Measurements from ENCODE around the gene PEF1.

DNA sequence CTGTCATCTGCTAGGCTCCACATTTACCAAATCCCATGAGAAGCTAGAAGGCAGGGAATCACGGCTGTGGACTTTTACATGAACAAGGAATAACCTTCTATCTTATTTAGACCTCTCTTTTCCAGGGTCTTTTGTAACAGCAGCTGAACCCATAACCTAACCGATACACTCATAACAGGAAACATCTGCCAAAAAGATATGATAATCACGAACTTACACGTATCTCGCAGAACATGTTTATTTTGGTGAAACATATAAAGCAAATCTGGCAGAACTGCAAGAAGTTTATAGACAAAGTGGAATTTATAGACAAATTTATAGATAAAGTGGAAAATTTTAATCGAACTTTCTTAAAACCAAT, 48.0 kb downstream of the PEF1 start:
- TF ChIP-seq, protein P1, sequence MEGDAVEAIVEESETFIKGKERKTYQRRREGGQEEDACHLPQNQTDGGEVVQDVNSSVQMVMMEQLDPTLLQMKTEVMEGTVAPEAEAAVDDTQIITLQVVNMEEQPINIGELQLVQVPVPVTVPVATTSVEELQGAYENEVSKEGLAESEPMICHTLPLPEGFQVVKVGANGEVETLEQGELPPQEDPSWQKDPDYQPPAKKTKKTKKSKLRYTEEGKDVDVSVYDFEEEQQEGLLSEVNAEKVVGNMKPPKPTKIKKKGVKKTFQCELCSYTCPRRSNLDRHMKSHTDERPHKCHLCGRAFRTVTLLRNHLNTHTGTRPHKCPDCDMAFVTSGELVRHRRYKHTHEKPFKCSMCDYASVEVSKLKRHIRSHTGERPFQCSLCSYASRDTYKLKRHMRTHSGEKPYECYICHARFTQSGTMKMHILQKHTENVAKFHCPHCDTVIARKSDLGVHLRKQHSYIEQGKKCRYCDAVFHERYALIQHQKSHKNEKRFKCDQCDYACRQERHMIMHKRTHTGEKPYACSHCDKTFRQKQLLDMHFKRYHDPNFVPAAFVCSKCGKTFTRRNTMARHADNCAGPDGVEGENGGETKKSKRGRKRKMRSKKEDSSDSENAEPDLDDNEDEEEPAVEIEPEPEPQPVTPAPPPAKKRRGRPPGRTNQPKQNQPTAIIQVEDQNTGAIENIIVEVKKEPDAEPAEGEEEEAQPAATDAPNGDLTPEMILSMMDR (IDR thresholded peaks at IDR 0.05), result no peak
- TF ChIP-seq, protein P2, sequence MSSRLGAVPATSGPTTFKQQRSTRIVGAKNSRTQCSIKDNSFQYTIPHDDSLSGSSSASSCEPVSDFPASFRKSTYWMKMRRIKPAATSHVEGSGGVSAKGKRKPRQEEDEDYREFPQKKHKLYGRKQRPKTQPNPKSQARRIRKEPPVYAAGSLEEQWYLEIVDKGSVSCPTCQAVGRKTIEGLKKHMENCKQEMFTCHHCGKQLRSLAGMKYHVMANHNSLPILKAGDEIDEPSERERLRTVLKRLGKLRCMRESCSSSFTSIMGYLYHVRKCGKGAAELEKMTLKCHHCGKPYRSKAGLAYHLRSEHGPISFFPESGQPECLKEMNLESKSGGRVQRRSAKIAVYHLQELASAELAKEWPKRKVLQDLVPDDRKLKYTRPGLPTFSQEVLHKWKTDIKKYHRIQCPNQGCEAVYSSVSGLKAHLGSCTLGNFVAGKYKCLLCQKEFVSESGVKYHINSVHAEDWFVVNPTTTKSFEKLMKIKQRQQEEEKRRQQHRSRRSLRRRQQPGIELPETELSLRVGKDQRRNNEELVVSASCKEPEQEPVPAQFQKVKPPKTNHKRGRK (CRISPR knock-in tag; IDR thresholded peaks at IDR 0.05; ENCODE audit: borderline replicate concordance), result no peak
- TF ChIP-seq, protein P3, sequence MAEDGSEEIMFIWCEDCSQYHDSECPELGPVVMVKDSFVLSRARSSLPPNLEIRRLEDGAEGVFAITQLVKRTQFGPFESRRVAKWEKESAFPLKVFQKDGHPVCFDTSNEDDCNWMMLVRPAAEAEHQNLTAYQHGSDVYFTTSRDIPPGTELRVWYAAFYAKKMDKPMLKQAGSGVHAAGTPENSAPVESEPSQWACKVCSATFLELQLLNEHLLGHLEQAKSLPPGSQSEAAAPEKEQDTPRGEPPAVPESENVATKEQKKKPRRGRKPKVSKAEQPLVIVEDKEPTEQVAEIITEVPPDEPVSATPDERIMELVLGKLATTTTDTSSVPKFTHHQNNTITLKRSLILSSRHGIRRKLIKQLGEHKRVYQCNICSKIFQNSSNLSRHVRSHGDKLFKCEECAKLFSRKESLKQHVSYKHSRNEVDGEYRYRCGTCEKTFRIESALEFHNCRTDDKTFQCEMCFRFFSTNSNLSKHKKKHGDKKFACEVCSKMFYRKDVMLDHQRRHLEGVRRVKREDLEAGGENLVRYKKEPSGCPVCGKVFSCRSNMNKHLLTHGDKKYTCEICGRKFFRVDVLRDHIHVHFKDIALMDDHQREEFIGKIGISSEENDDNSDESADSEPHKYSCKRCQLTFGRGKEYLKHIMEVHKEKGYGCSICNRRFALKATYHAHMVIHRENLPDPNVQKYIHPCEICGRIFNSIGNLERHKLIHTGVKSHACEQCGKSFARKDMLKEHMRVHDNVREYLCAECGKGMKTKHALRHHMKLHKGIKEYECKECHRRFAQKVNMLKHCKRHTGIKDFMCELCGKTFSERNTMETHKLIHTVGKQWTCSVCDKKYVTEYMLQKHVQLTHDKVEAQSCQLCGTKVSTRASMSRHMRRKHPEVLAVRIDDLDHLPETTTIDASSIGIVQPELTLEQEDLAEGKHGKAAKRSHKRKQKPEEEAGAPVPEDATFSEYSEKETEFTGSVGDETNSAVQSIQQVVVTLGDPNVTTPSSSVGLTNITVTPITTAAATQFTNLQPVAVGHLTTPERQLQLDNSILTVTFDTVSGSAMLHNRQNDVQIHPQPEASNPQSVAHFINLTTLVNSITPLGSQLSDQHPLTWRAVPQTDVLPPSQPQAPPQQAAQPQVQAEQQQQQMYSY (CRISPR knock-in tag; IDR thresholded peaks at IDR 0.05), result no peak
- TF ChIP-seq OVOL2 (CRISPR knock-in tag; IDR thresholded peaks at IDR 0.05; ENCODE audit: borderline replicate concordance), result no peak
- TF ChIP-seq, protein P4, sequence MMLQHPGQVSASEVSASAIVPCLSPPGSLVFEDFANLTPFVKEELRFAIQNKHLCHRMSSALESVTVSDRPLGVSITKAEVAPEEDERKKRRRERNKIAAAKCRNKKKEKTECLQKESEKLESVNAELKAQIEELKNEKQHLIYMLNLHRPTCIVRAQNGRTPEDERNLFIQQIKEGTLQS (CRISPR knock-in tag; conservative IDR thresholded peaks at IDR 0.05), result no peak
- TF ChIP-seq, protein P5, sequence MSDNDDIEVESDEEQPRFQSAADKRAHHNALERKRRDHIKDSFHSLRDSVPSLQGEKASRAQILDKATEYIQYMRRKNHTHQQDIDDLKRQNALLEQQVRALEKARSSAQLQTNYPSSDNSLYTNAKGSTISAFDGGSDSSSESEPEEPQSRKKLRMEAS (CRISPR knock-in tag; IDR thresholded peaks at IDR 0.05), result no peak
- no peak for TF ChIP-seq CREM (CRISPR knock-in tag; IDR thresholded peaks at IDR 0.05)

All from WTC11 (cell line).